ENCODE measurements around the gene PDLIM4. TPM values are rescaled to one million over a fixed set of nuclear protein-coding genes. Genes with fewer than 3 reads are reported as not detected.

The PDLIM4 gene
- total and polyA plus RNA-seq, 2 experiments from 2014 or later: 25.2 to 31.8 TPM

GRCh38 chr5:132269635-132270334, 12.3 kb downstream of the PDLIM4 start:
- Histone ChIP-seq H3K4me2 (no peak overlapping the region), H2AFZ (no peak overlapping the region), H3K79me2 (replicated peaks; ENCODE audit: insufficient read depth) (no peaks in the 10 kb centered on the region), H3K4me1 (ENCODE audit: insufficient read depth) (no peaks in the 10 kb centered on the region), H3F3A (replicated peaks; ENCODE audit: low read depth) (peaks cover 5% of the 10 kb centered on the region; the same call in 1 of the 2 replicates), H3K36me3 (ENCODE audit: insufficient read depth) (no peaks in the 10 kb centered on the region), H3K4me3 (no peak overlapping the region), H3K9me2 (ENCODE audit: insufficient read depth) (no peaks in the 10 kb centered on the region), H3K27ac (ENCODE audit: low read depth) (no peak overlapping the region), H4K20me1 (replicated peaks; ENCODE audit: insufficient read depth) (no peaks in the 10 kb centered on the region), H3K27me3 (ENCODE audit: insufficient read depth) (no peaks in the 10 kb centered on the region)
- no peaks in the 10 kb centered on the region for H3K36me3 Mint-ChIP-seq (ENCODE audit: low read depth)
- TF ChIP-seq JUNB (IDR thresholded peaks at IDR 0.05; ENCODE audit: unreplicated experiment) (no peak), POLR2AphosphoS5 (IDR thresholded peaks at IDR 0.05; ENCODE audit: low read depth) (no peak), ZNF331 (CRISPR knock-in tag; IDR thresholded peaks at IDR 0.05; ENCODE audit: low read depth) (no peak), ZNF462 (CRISPR knock-in tag; IDR thresholded peaks at IDR 0.05) (no peak), CTCF (conservative IDR thresholded peaks at IDR 0.05; ENCODE audit: low read depth in 2 of 2) (no peak), STAT1 (IDR thresholded peaks at IDR 0.05; ENCODE audit: unreplicated experiment) (no peak), NANOG (IDR thresholded peaks at IDR 0.05; ENCODE audit: borderline replicate concordance) (no peak), EZH2phosphoT487 (IDR thresholded peaks at IDR 0.05; ENCODE audit: unreplicated experiment) (no peak), ZNF114 (CRISPR knock-in tag; IDR thresholded peaks at IDR 0.05) (no peak), ETS1 (IDR thresholded peaks at IDR 0.05) (no peak), EZH2 (IDR thresholded peaks at IDR 0.05; ENCODE audit: low read depth, unreplicated experiment) (no peak), REST (IDR thresholded peaks at IDR 0.05; ENCODE audit: unreplicated experiment) (no peak), CREB1 (CRISPR knock-in tag; IDR thresholded peaks at IDR 0.05; ENCODE audit: low read depth) (no peak)
- no peak overlapping the region for H3K27ac Mint-ChIP-seq
- DNase-seq (ENCODE audit: low spot score): no peak
- no peak for ATAC-seq
- peaks cover 16% of the 10 kb centered on the region for H3K4me1 Mint-ChIP-seq
- H3K4me3 Mint-ChIP-seq: no peak overlapping the region
- H3K9me3 Mint-ChIP-seq: no peaks in the 10 kb centered on the region
- H3K27me3 Mint-ChIP-seq (ENCODE audit: insufficient read depth, low read depth, poor library complexity): peaks cover 4% of the 10 kb centered on the region

Measured in GM23338 (cell line).